Endothelial cell of umbilical vein (primary cell): Measurements from ENCODE around the gene LCN2. TPM values are rescaled to one million over a fixed set of nuclear protein-coding genes. Genes with fewer than 3 reads are reported as not detected.

Source experiments
- BruUV-seq: library from RNA; stranded (reverse); fragments of 400-500 nt; replicated peaks from 2 replicates; lab custom pipeline; 2021; lab: Mats Ljungman, UMichigan
- CTCF ChIA-PET: fragments of 300-600, 350-600 bp; sonication (Branson Sonifier 250); formaldehyde crosslinking; loops from one replicate; lab custom pipeline; 2021; ENCODE audit warnings: antibody characterized with exemption, inconsistent platforms; lab: Charles Lee
- POLR2A ChIA-PET: fragments of 300-600, 350-600 bp; sonication (Branson Sonifier 250); formaldehyde crosslinking; loops from one replicate; lab custom pipeline; 2021; ENCODE audit warnings: antibody characterized with exemption, inconsistent platforms; lab: Charles Lee
- DNase-seq: peaks from one replicate; pipeline ENCODE4 v3.0.0-alpha.2; 2011; ENCODE audit warnings: low read depth, low spot score
- FAIRE-seq: peaks from 2 replicates; lab custom pipeline; 2011; peaks lifted over from hg19 to GRCh38; lab: Jason Lieb, UNC
- H2AFZ ChIP-seq: 2 replicates; pipeline ENCODE4 v1.6.0; 2012; ENCODE audit warnings: low read depth, low read length, control low read depth, inconsistent platforms
- H3K27ac ChIP-seq: 2 replicates; pipeline ENCODE4 v1.5.1; 2011; ENCODE audit warnings: low read depth, mild to moderate bottlenecking, control low read depth, low read length, moderate library complexity; ENCODE audit not compliant: insufficient read depth
- H3K27me3 ChIP-seq, 2 experiments: 2 replicates each; pipeline versions ENCODE4 v1.6.0 to v1.6.1; 2011; ENCODE audit warnings: low read length in 2 of 2, mixed read lengths in 1 of 2; ENCODE audit not compliant: control insufficient read depth in 2 of 2, insufficient read depth in 2 of 2
- H3K36me3 ChIP-seq, 2 experiments: 2 replicates in 1 of 2; 3 replicates in 1 of 2; pipeline ENCODE4 v1.5.1; 2011; ENCODE audit warnings: low read length in 2 of 2, mild to moderate bottlenecking in 1 of 2, moderate library complexity in 1 of 2; ENCODE audit not compliant: control insufficient read depth in 2 of 2, insufficient read depth in 2 of 2; ENCODE audit errors: extremely low read depth in 1 of 2
- H3K4me1 ChIP-seq: 3 replicates; pipeline ENCODE4 v1.5.1; 2011; ENCODE audit warnings: mild to moderate bottlenecking, low read length; ENCODE audit not compliant: control insufficient read depth, insufficient read depth; ENCODE audit errors: extremely low read depth
- H3K4me2 ChIP-seq: 2 replicates; pipeline ENCODE4 v1.6.1; 2011; ENCODE audit warnings: low read length, control low read depth, mixed read lengths; ENCODE audit not compliant: insufficient read depth
- H3K4me3 ChIP-seq, 3 experiments: fragments of 200-600 bp in 1 of 3; sonication (generic), shearing (Covaris generic) in 1 of 3; replicated peaks in 1 of 3; 2 replicates each; pipeline ENCODE4 v1.5.1; 2011 to 2016; ENCODE audit warnings: control low read depth in 3 of 3, low read length in 3 of 3, mild to moderate bottlenecking in 2 of 3, inconsistent platforms in 1 of 3, low read depth in 1 of 3, moderate library complexity in 1 of 3; ENCODE audit not compliant: insufficient read depth in 1 of 3
- H3K79me2 ChIP-seq: 2 replicates; pipeline ENCODE4 v1.6.0; 2012; ENCODE audit warnings: low read length, inconsistent platforms; ENCODE audit not compliant: control insufficient read depth, insufficient read depth
- H3K9ac ChIP-seq: replicated peaks from 2 replicates; pipeline ENCODE3; 2011; ENCODE audit warnings: low read length, control low read depth; ENCODE audit not compliant: insufficient read depth; ENCODE audit errors: extremely low read depth
- H3K9me1 ChIP-seq: replicated peaks from 3 replicates; pipeline ENCODE4 v1.6.0; 2011; ENCODE audit warnings: mild to moderate bottlenecking, low read length; ENCODE audit not compliant: control insufficient read depth, insufficient read depth; ENCODE audit errors: extremely low read depth
- H3K9me3 ChIP-seq: replicated peaks from 2 replicates; pipeline ENCODE4 v1.5.1; 2012; ENCODE audit warnings: low read length, inconsistent platforms; ENCODE audit not compliant: control insufficient read depth, insufficient read depth
- H4K20me1 ChIP-seq: replicated peaks from 2 replicates; pipeline ENCODE3; 2011; ENCODE audit warnings: mild to moderate bottlenecking, low read length; ENCODE audit not compliant: control insufficient read depth, insufficient read depth; ENCODE audit errors: extremely low read depth
- EZH2 ChIP-seq: IDR thresholded peaks from 2 replicates; pipeline ENCODE4 v1.6.1; 2012; ENCODE audit warnings: borderline replicate concordance, low read depth, mild to moderate bottlenecking, moderate library complexity, low read length, inconsistent platforms; ENCODE audit not compliant: severe bottlenecking
- FOS ChIP-seq: IDR thresholded peaks from 2 replicates; pipeline ENCODE4 v1.6.1; 2011; ENCODE audit warnings: mild to moderate bottlenecking, low read length, moderate library complexity, borderline replicate concordance; ENCODE audit not compliant: insufficient read depth
- GATA2 ChIP-seq: IDR thresholded peaks from 2 replicates; pipeline ENCODE4 v1.7.0; 2011; ENCODE audit warnings: low read depth, mild to moderate bottlenecking, moderate library complexity, mixed read lengths, low read length; ENCODE audit not compliant: insufficient read length, insufficient read depth
- JUN ChIP-seq: IDR thresholded peaks from 2 replicates; pipeline ENCODE4 v1.6.1; 2011; ENCODE audit warnings: borderline replicate concordance, low read depth; ENCODE audit not compliant: insufficient read length, insufficient read depth
- MYC ChIP-seq: IDR thresholded peaks from one replicate; pipeline ENCODE4 v1.6.1; 2011; ENCODE audit warnings: mild to moderate bottlenecking, low read depth, low read length
- POLR2A ChIP-seq: IDR thresholded peaks from 2 replicates; pipeline ENCODE4 v1.6.1; 2012; ENCODE audit warnings: low read depth, mild to moderate bottlenecking, control low read depth, low read length
- POLR2AphosphoS5 ChIP-seq: IDR thresholded peaks from 2 replicates; pipeline ENCODE4 v1.6.1; 2012; ENCODE audit warnings: low read depth, mild to moderate bottlenecking, control low read depth, low read length, moderate library complexity; ENCODE audit not compliant: insufficient read depth
- dilution Hi-C: fragments of 300-500 bp; cut with MboI; formaldehyde crosslinking; loops from one replicate; pipeline ENCODE4 v1.15.0; 2019; ENCODE audit warnings: low sequenced_read_pairs; ENCODE audit not compliant: extremely low pct_ligation_motif_present
- intact Hi-C: fragments of 100-400 bp; cut with micrococcal nuclease; formaldehyde crosslinking; loops from one replicate; pipeline ENCODE4 v1.10.0; 2022
- polyA plus RNA-seq, 4 experiments: library from polyadenylated mRNA; depleted of rRNA in 3 of 4; stranded (reverse) in 3 of 4; unstranded in 1 of 4; fragments of >200 nt; gene quantifications; 2 replicates each; pipeline versions ENCODE4 v1.2.1 to v1.2.3, GENCODE V29; 2011 to 2012; ENCODE audit warnings: missing spikeins in 1 of 4
- total RNA-seq: library from RNA; stranded (reverse); gene quantifications from 2 replicates; pipeline ENCODE4 v1.2.3, GENCODE V29; 2021
- TF ChIP-seq, protein P1 (sequence below), 2 donors: IDR thresholded peaks; 1 replicate in 1 of 2; 2 replicates in 1 of 2; pipeline ENCODE4 v1.5.1; 2011; ENCODE audit warnings: low read length in 2 of 2, mild to moderate bottlenecking in 2 of 2, moderate library complexity in 2 of 2, control low read depth in 1 of 2, inconsistent platforms in 1 of 2, low read depth in 1 of 2; ENCODE audit not compliant: insufficient read depth in 1 of 2; ENCODE audit errors: extremely low read depth in 1 of 2
- TF ChIP-seq, protein P2 (sequence below): IDR thresholded peaks from 2 replicates; pipeline ENCODE4 v1.6.1; 2011; ENCODE audit not compliant: insufficient read depth, insufficient read length

LCN2 gene
- total and polyA plus RNA-seq, 2 donors (not counting 3 experiments of a cell fraction or from before 2014, with no cell fraction given): not detected

DNA sequence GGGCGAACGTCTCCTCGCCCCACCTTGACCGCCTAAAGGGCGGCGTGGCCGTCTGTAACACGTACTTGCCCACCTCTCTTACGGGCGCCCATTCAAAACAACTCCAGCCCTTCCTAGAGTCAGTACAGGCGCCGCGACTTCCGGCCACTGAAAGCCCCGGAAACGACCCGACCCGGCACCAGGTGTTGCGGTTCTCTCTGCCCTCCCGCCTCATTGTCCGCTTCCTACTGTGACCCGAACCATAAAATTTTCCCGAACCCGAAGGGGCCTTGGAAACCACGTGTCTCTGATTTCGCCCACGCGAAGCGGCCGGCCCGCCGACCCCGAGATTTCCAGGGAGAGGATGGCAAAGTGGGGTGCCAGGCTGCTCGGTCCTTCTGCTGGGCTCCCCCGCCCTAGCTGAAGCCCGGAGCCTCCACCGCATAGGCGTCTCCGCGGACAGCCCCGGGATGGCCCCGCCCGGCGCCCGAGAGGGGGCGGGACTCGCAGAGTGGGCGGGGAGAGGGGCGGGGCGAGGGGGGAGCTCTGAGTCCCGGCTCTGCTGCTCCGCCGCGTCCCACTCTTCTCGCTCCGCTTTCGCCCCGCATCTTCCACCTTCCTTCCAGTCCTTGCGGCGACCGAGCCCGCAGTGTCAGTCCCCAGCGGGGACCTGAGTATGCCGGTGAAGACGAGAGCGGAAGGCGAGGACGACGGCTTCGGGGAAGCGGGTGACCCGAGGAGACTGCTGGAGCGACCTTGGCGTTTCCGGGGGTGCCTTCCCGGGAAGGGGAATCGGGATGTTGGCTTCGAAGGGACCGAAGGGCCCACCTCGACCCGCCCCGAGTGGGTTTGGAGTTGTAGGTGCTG, 21.0 kb upstream of the LCN2 start:
- Histone ChIP-seq H3K9ac (peak overlapping the region; percentile 91), H2AFZ (peak overlapping the region; percentile 71), H3K9me3 (no peaks in the 10 kb centered on the region), H3K9me1 (no peaks in the 10 kb centered on the region), H3K27me3 (peaks cover 8 to 9% of the 10 kb centered on the region in 2 experiments), H4K20me1 (no peaks in the 10 kb centered on the region), H3K4me3 (peak overlapping the region; percentile 83 to 92 (median 90)), H3K4me1 (peaks cover 11% of the 10 kb centered on the region), H3K4me2 (peak overlapping the region; percentile 82), H3K36me3 (peaks cover 0 to 6% of the 10 kb centered on the region in 2 experiments), H3K79me2 (peaks cover 11% of the 10 kb centered on the region), H3K27ac (peak overlapping the region; percentile 76)
- dilution Hi-C loops: no loop called here
- ChIA-PET POLR2A (no interaction called here), CTCF (interaction anchor here (0.8 to 2.3 kb wide), 2 partner anchors 11 to 29 kb away, joined by 3 to 31 read pairs; no protein-coding TSS in a partner anchor)
- TF ChIP-seq JUN (no peak), EZH2 (no peak), POLR2A (peak; percentile 32), POLR2AphosphoS5 (peak; percentile 48), FOS (no peak), GATA2 (no peak), MYC (peak; percentile 40)
- TF ChIP-seq, protein P1, sequence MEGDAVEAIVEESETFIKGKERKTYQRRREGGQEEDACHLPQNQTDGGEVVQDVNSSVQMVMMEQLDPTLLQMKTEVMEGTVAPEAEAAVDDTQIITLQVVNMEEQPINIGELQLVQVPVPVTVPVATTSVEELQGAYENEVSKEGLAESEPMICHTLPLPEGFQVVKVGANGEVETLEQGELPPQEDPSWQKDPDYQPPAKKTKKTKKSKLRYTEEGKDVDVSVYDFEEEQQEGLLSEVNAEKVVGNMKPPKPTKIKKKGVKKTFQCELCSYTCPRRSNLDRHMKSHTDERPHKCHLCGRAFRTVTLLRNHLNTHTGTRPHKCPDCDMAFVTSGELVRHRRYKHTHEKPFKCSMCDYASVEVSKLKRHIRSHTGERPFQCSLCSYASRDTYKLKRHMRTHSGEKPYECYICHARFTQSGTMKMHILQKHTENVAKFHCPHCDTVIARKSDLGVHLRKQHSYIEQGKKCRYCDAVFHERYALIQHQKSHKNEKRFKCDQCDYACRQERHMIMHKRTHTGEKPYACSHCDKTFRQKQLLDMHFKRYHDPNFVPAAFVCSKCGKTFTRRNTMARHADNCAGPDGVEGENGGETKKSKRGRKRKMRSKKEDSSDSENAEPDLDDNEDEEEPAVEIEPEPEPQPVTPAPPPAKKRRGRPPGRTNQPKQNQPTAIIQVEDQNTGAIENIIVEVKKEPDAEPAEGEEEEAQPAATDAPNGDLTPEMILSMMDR (IDR thresholded peaks at IDR 0.05; ENCODE audit: extremely low read depth in 1 of 2, insufficient read depth in 1 of 2, low read depth in 1 of 2, low read length in 2 of 2): no peak
- TF ChIP-seq, protein P2, sequence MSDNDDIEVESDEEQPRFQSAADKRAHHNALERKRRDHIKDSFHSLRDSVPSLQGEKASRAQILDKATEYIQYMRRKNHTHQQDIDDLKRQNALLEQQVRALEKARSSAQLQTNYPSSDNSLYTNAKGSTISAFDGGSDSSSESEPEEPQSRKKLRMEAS: peak; percentile 88
- intact Hi-C loops: loop anchor here (1.0 kb wide), 4 partner anchors 11 to 60 kb away; partner anchors contain the start of genes BBLN and SLC25A25
- DNase-seq (peak; percentile 84), FAIRE-seq (peak; percentile 84)
- no TSS peak for BruUV-seq
